Fibroblast of the aortic adventitia (primary cell): ENCODE data around the gene NIPA2. TPM values are rescaled to one million over a fixed set of nuclear protein-coding genes. Genes with fewer than 3 reads are reported as not detected.

Experiments used
- DNase-seq: peaks from one replicate; pipeline ENCODE4 v3.0.0-alpha.2; 2010; ENCODE audit warnings: low read depth
- H3K4me3 ChIP-seq: 2 replicates; pipeline ENCODE4 v1.5.1; 2011; ENCODE audit warnings: low read depth, mild to moderate bottlenecking, control low read depth, low read length, moderate library complexity
- CTCF ChIP-seq: IDR thresholded peaks from 2 replicates; pipeline ENCODE4 v1.5.1; 2011; ENCODE audit warnings: mild to moderate bottlenecking, low read length, control low read depth, inconsistent platforms; ENCODE audit not compliant: insufficient read depth
- total RNA-seq: library from RNA; depleted of rRNA; stranded (reverse); fragments of >200 nt; gene quantifications from 2 replicates; pipeline ENCODE4 v1.2.3, GENCODE V29; 2012; ENCODE audit warnings: low replicate concordance

The NIPA2 gene
- total RNA-seq, 1 donor: 75.3 TPM

DNA sequence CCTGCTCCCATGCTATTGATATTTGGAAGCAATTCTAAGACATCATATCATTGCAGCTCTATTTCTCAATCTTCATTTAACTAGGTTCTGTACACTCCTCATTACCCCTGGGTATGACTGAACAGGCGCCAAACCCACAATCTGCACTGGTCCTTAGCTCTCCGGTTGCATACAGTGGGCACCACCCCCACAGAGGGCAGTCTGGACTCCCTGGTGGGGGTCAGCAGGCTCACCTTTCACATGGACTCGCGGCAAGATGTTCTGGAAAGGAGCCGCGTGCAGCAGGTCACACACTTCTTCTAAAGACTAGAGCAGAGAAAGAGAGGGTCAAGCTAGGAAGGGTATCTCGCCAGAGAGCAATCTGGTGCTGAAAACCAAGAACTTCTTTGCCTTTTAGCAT is 36.5 kb downstream of the NIPA2 start:
- DNase-seq: no peak
- TF ChIP-seq CTCF: no peak
- H3K4me3 ChIP-seq: no peak overlapping the region

DNA sequence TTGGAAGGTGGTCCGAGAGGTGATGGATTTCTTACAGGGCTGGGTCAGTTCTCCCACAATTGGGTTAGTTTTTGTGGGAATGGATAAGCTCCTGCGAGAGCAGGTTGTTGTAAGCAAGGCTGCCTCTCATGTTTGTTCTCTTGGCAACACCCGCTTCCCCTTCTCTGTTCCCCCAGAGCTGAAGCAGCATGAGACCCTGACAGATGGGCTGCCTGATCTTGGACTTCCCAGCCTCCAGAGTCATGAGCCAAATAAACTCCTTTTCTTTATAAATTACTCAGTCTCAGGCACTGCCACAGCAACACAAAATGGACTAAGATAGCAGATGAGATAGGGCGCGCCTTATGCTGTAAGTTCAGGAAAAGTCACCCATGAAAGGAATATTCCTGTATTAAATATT is 38.7 kb downstream of the NIPA2 start:
- H3K4me3 ChIP-seq: no peak overlapping the region
- no peak for DNase-seq
- no peak for TF ChIP-seq CTCF

DNA sequence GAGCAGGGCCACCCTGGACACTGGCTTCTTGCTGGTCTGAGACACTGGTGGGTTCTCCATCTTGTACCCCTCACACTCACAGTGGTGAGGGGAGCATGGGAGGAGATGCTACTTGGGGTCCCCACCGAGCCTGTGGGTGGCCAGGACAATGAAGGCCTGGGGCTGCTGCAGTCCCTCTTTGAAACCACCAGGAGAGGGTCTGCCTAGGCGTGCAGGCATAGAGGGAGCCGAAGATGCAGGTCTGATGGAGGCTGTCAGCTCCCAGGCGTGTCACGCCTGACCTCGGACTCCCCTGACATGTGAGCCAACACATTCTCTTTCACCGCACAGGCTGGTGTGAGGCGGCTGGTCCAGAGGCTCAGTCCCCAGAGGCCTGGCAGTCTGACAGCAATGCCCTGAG is 39.1 kb downstream of the NIPA2 start:
- no peak for TF ChIP-seq CTCF
- DNase-seq: no peak

GRCh38 chr15:22878103-22878502 is 39.6 kb downstream of the NIPA2 start:
- no peak for DNase-seq
- TF ChIP-seq CTCF: no peak
- no peak overlapping the region for H3K4me3 ChIP-seq

More for the DNA sequence above, 39.1 kb downstream of the NIPA2 start:
- H3K4me3 ChIP-seq: no peak overlapping the region

GRCh38 chr15:22880068-22880980 is 41.9 kb downstream of the NIPA2 start:
- no peak for DNase-seq
- no peak for TF ChIP-seq CTCF
- no peak overlapping the region for H3K4me3 ChIP-seq

DNA sequence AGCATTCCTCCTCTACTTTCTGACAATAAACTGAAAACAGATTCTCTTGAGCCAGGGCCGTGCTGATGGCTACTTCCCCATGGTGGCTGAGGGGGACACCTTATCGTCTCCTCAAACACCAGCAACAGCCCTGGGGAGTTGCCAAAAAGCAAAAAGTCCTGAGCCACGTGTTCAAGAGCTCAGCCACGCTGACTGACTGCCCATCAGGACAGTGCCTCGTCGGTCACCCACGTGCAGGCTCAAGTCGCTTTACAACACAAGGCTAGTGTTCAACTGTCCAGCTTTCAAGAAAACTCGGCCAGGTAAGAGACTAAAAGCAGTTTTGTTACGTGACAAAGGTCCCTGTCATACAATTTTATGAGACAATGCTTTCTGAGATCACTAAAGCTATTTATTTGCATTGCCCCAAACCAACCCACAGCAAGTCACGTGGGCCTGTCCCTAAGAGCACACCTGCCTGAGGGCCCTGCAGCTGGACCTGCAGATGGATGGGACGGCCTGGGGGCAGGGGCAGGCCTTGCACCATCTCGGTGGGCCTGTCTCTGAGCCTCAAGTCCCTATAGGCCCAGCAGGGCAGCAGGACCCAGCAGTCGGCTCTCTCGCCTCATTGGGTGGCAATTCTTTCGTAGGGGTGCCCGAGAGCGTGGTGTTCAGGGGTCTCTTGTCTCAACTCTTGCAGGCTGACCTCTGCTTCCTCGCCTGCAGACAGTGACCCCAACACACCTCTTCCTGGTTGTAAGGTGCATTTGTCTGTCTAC is 42.7 kb downstream of the NIPA2 start:
- DNase-seq: no peak
- H3K4me3 ChIP-seq: no peak overlapping the region
- no peak for TF ChIP-seq CTCF
